WTC11 (cell line): ENCODE data around the gene CELSR1. TPM values are rescaled to one million over a fixed set of nuclear protein-coding genes. Genes with fewer than 3 reads are reported as not detected.

Source experiments
- ATAC-seq: fragments of 200-7000 bp; cut with Tn5 transposase; 2 replicates; pipeline ENCODE4 v1.10.0; 2021; ENCODE audit warnings: mild to moderate bottlenecking, moderate library complexity
- CTCF ChIA-PET: fragments of 300-600 bp; sonication (Branson Sonifier 250); formaldehyde crosslinking; loops from one replicate; lab custom pipeline; 2021; ENCODE audit warnings: antibody characterized with exemption; lab: Charles Lee
- POLR2A ChIA-PET: fragments of 350-600 bp; sonication (Branson Sonifier 250); formaldehyde crosslinking; loops from one replicate; lab custom pipeline; 2021; ENCODE audit warnings: antibody characterized with exemption; lab: Charles Lee
- DNase-seq: peaks from one replicate; pipeline ENCODE4 v3.0.0; 2021; ENCODE audit warnings: low spot score
- H3K27ac Mint-ChIP-seq: 2 replicates; pipeline ENCODE4 v1.8.0; 2021; ENCODE audit warnings: mixed read lengths
- H3K27me3 Mint-ChIP-seq: 2 replicates; pipeline ENCODE4 v1.8.0; 2021; ENCODE audit warnings: low read depth, mild to moderate bottlenecking, moderate library complexity, mixed read lengths
- H3K36me3 Mint-ChIP-seq: 2 replicates; pipeline ENCODE4 v1.8.0; 2021; ENCODE audit warnings: mixed read lengths
- H3K4me1 Mint-ChIP-seq: 2 replicates; pipeline ENCODE4 v1.8.0; 2022; ENCODE audit warnings: mixed read lengths
- H3K4me3 Mint-ChIP-seq: 2 replicates; pipeline ENCODE4 v1.8.0; 2021; ENCODE audit warnings: mild to moderate bottlenecking, moderate library complexity, mixed read lengths
- H3K9me3 Mint-ChIP-seq: 2 replicates; pipeline ENCODE4 v1.8.0; 2021; ENCODE audit warnings: mixed read lengths
- ATF1 ChIP-seq: sonication (generic); formaldehyde crosslinking; IDR thresholded peaks from 2 replicates; pipeline ENCODE4 v1.8.1; 2023; ENCODE audit warnings: mild to moderate bottlenecking, moderate library complexity, missing genetic modification reagents
- ELF4 ChIP-seq: sonication (generic); formaldehyde crosslinking; IDR thresholded peaks from 2 replicates; pipeline ENCODE4 v1.8.1; 2022; ENCODE audit warnings: low read depth, mild to moderate bottlenecking, moderate library complexity, missing genetic modification reagents
- ETV6 ChIP-seq: sonication (generic); formaldehyde crosslinking; IDR thresholded peaks from 2 replicates; pipeline ENCODE4 v1.8.1; 2022; ENCODE audit warnings: mild to moderate bottlenecking, missing genetic modification reagents
- FOXP1 ChIP-seq: sonication (generic); formaldehyde crosslinking; IDR thresholded peaks from 2 replicates; pipeline ENCODE4 v1.8.0; 2022; ENCODE audit warnings: missing genetic modification reagents, mild to moderate bottlenecking, moderate library complexity, borderline replicate concordance
- MXD4 ChIP-seq: fragments of 250-450 bp; sonication (Bioruptor Pico); IDR thresholded peaks from 2 replicates; pipeline ENCODE4 v1.8.0; 2021; ENCODE audit warnings: mild to moderate bottlenecking, moderate library complexity, borderline replicate concordance
- RELA ChIP-seq: sonication (generic); formaldehyde crosslinking; IDR thresholded peaks from 2 replicates; pipeline ENCODE4 v1.8.1; 2022; ENCODE audit warnings: missing genetic modification reagents, mild to moderate bottlenecking, borderline replicate concordance
- SMAD3 ChIP-seq: sonication (generic); formaldehyde crosslinking; IDR thresholded peaks from 2 replicates; pipeline ENCODE4 v1.8.0; 2022; ENCODE audit warnings: missing genetic modification reagents, mild to moderate bottlenecking, borderline replicate concordance
- STAT6 ChIP-seq: sonication (generic); formaldehyde crosslinking; conservative IDR thresholded peaks from 2 replicates; pipeline ENCODE4 v1.8.1; 2023; ENCODE audit warnings: mild to moderate bottlenecking, low read depth, missing genetic modification reagents, moderate library complexity
- TEAD1 ChIP-seq: sonication (generic); formaldehyde crosslinking; IDR thresholded peaks from 2 replicates; pipeline ENCODE4 v1.8.0; 2022; ENCODE audit warnings: mild to moderate bottlenecking, missing genetic modification reagents
- TP53 ChIP-seq: sonication (generic); formaldehyde crosslinking; IDR thresholded peaks from 2 replicates; pipeline ENCODE4 v1.8.1; 2023; ENCODE audit warnings: mild to moderate bottlenecking, missing genetic modification reagents
- ZMAT4 ChIP-seq: fragments of 250-450 bp; sonication (Bioruptor Pico); IDR thresholded peaks from 2 replicates; pipeline ENCODE4 v1.9.0; 2021; ENCODE audit warnings: mild to moderate bottlenecking
- ZNF138 ChIP-seq: sonication (generic); formaldehyde crosslinking; conservative IDR thresholded peaks from 2 replicates; pipeline ENCODE4 v1.8.1; 2022; ENCODE audit warnings: mild to moderate bottlenecking, moderate library complexity, missing genetic modification reagents
- ZNF317 ChIP-seq: sonication (generic); formaldehyde crosslinking; IDR thresholded peaks from 2 replicates; pipeline ENCODE4 v1.8.1; 2023; ENCODE audit warnings: low read depth, mild to moderate bottlenecking, moderate library complexity, missing genetic modification reagents, borderline replicate concordance
- ZNF416 ChIP-seq: fragments of 250-450 bp; sonication (Bioruptor Pico); IDR thresholded peaks from 2 replicates; pipeline ENCODE4 v1.9.0; 2021; ENCODE audit warnings: mild to moderate bottlenecking, inconsistent platforms
- total RNA-seq: library from RNA; stranded (reverse); gene quantifications from 3 replicates; pipeline ENCODE4 v1.2.3, GENCODE V29; 2021
- TF ChIP-seq, protein P1 (sequence below): sonication (generic); formaldehyde crosslinking; IDR thresholded peaks from 2 replicates; pipeline ENCODE4 v1.8.1; 2022; ENCODE audit warnings: low read depth, mild to moderate bottlenecking, moderate library complexity, missing genetic modification reagents, borderline replicate concordance
- TF ChIP-seq, protein P2 (sequence below): fragments of 250-450 bp; sonication (Bioruptor Pico); IDR thresholded peaks from 2 replicates; pipeline ENCODE4 v1.8.0; 2021; ENCODE audit warnings: mild to moderate bottlenecking
- TF ChIP-seq, protein P3 (sequence below): fragments of 250-450 bp; sonication (Bioruptor Pico); IDR thresholded peaks from 2 replicates; pipeline ENCODE4 v1.9.0; 2021; ENCODE audit warnings: mild to moderate bottlenecking
- TF ChIP-seq, protein P4 (sequence below): fragments of 250-450 bp; sonication (Bioruptor Pico); IDR thresholded peaks from 2 replicates; pipeline ENCODE4 v1.9.0; 2021; ENCODE audit warnings: moderate library complexity, mild to moderate bottlenecking, inconsistent platforms, borderline replicate concordance

The CELSR1 gene
- total RNA-seq, 1 experiment from 2014 or later: 16.8 TPM

DNA sequence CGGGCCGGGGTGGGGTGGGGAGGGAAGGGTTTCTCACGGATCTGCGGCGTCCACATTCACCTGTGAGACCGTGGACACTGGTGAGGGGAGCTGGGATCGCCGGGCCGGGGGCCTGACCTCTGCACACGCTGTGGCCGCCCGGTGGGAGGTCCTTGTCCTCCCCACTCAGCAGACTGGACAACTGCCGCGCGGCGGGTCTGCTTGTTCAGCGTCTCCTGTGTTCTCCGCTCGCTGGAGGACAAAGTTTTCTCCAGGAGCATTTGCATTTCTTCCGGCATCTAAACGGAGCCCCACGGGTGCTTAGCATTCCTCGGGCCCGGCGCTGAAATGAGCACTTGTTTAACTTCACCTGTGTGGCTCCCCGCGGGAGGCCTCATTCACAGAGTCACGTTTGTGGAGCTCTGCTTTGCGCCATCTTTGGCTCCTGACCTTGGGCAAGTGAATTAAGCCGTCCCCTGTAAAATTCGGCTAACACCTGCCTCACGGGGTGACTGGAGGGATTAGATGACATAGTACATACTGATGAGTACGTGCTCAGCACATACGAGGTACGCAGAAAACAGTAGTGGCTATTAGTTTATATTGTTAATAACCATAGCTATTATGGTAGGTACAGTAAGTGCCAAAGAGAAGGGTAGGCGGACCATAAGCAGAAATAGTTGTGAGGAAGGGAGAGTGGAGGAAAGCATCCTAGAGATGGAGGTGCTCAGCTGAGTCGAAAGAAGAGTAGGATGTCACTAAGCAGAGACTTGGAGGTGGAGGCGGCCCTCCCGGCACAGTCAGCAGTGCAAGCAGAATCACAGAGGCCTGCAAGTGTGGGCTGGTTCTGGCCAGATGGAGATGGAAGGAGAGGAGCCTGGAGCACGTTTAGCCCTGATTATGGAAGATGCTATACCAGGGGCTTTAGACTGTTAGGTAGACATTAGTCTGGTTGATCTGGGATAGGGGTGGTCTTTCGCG, 201.0 kb downstream of the CELSR1 start:
- TF ChIP-seq ZNF138 (CRISPR knock-in tag) (no peak), ZNF416 (CRISPR knock-in tag) (no peak), ZMAT4 (CRISPR knock-in tag) (no peak), TP53 (CRISPR knock-in tag) (no peak), FOXP1 (no peak), ATF1 (CRISPR knock-in tag) (no peak), TEAD1 (no peak), ETV6 (no peak), MXD4 (no peak), RELA (no peak), ELF4 (CRISPR knock-in tag) (no peak), ZNF317 (CRISPR knock-in tag) (no peak), SMAD3 (CRISPR knock-in tag) (no peak), STAT6 (no peak)
- TF ChIP-seq, protein P1, sequence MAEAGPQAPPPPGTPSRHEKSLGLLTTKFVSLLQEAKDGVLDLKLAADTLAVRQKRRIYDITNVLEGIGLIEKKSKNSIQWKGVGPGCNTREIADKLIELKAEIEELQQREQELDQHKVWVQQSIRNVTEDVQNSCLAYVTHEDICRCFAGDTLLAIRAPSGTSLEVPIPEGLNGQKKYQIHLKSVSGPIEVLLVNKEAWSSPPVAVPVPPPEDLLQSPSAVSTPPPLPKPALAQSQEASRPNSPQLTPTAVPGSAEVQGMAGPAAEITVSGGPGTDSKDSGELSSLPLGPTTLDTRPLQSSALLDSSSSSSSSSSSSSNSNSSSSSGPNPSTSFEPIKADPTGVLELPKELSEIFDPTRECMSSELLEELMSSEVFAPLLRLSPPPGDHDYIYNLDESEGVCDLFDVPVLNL (CRISPR knock-in tag): no peak
- TF ChIP-seq, protein P2, sequence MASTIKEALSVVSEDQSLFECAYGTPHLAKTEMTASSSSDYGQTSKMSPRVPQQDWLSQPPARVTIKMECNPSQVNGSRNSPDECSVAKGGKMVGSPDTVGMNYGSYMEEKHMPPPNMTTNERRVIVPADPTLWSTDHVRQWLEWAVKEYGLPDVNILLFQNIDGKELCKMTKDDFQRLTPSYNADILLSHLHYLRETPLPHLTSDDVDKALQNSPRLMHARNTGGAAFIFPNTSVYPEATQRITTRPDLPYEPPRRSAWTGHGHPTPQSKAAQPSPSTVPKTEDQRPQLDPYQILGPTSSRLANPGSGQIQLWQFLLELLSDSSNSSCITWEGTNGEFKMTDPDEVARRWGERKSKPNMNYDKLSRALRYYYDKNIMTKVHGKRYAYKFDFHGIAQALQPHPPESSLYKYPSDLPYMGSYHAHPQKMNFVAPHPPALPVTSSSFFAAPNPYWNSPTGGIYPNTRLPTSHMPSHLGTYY: no peak
- TF ChIP-seq, protein P3, sequence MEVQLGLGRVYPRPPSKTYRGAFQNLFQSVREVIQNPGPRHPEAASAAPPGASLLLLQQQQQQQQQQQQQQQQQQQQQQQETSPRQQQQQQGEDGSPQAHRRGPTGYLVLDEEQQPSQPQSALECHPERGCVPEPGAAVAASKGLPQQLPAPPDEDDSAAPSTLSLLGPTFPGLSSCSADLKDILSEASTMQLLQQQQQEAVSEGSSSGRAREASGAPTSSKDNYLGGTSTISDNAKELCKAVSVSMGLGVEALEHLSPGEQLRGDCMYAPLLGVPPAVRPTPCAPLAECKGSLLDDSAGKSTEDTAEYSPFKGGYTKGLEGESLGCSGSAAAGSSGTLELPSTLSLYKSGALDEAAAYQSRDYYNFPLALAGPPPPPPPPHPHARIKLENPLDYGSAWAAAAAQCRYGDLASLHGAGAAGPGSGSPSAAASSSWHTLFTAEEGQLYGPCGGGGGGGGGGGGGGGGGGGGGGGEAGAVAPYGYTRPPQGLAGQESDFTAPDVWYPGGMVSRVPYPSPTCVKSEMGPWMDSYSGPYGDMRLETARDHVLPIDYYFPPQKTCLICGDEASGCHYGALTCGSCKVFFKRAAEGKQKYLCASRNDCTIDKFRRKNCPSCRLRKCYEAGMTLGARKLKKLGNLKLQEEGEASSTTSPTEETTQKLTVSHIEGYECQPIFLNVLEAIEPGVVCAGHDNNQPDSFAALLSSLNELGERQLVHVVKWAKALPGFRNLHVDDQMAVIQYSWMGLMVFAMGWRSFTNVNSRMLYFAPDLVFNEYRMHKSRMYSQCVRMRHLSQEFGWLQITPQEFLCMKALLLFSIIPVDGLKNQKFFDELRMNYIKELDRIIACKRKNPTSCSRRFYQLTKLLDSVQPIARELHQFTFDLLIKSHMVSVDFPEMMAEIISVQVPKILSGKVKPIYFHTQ: no peak
- TF ChIP-seq, protein P4, sequence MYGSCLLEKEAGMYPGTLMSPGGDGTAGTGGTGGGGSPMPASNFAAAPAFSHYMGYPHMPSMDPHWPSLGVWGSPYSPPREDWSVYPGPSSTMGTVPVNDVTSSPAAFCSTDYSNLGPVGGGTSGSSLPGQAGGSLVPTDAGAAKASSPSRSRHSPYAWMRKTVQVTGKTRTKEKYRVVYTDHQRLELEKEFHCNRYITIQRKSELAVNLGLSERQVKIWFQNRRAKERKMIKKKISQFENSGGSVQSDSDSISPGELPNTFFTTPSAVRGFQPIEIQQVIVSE (CRISPR knock-in tag): no peak
- no peak for ATAC-seq
- ChIA-PET POLR2A (interaction anchor here (0.8 to 1.3 kb wide), 4 partner anchors 8 to 69 kb away, joined by 3 read pairs; no protein-coding TSS in a partner anchor), CTCF (interaction anchor here (1.0 to 2.3 kb wide), 6 partner anchors 31 to 422 kb away, joined by 3 to 11 read pairs (median 4); no protein-coding TSS in a partner anchor)
- DNase-seq: peak; percentile 30
- Mint-ChIP-seq H3K27ac (peak overlapping the region; percentile 69), H3K9me3 (no peaks in the 10 kb centered on the region), H3K4me3 (peak overlapping the region; percentile 90), H3K4me1 (peaks cover 18% of the 10 kb centered on the region), H3K27me3 (no peaks in the 10 kb centered on the region), H3K36me3 (peaks cover 41% of the 10 kb centered on the region)
